Muscle of arm (tissue), 12 donors: ENCODE measurements around the gene GAB1. TPM values are rescaled to one million over a fixed set of nuclear protein-coding genes. Genes with fewer than 3 reads are reported as not detected.
A peak's percentile ranks its signal among the peaks of the same experiment; 100 is the strongest.

Experiments
- DNase-seq: peaks from one replicate; pipeline ENCODE4 v3.0.0-alpha.2; 2013
- polyA plus RNA-seq, 12 donors: library from polyadenylated mRNA; unstranded; fragments of 120-200 nt; gene quantifications; one replicate each; pipeline ENCODE4 v1.2.1, GENCODE V29; 2013; ENCODE audit not compliant: insufficient read length in 12 of 12

The GAB1 gene
- polyA plus RNA-seq, 12 donors = 27.0 to 65.0 (median 38.5) TPM; not detected in 1

GRCh38 chr4:143383005-143383574 lies 46.4 kb downstream of the GAB1 start:
- DNase-seq = no peak

- no peak for DNase-seq
These were observed 47.8 kb downstream of the GAB1 start for GRCh38 chr4:143384381-143384994.

- no peak for DNase-seq
These were observed 50.1 kb downstream of the GAB1 start for GRCh38 chr4:143386812-143387211.

GRCh38 chr4:143389579-143390195 lies 53.0 kb downstream of the GAB1 start:
- no peak for DNase-seq

GRCh38 chr4:143390764-143391163 lies 54.1 kb downstream of the GAB1 start:
- no peak for DNase-seq

- no peak for DNase-seq
These were observed 54.6 kb downstream of the GAB1 start for GRCh38 chr4:143391261-143391660.

- no peak for DNase-seq
These were observed 55.2 kb downstream of the GAB1 start for GRCh38 chr4:143391895-143392294.

GRCh38 chr4:143393195-143393594 lies 56.5 kb downstream of the GAB1 start:
- no peak for DNase-seq

GRCh38 chr4:143394739-143395453 lies 58.2 kb downstream of the GAB1 start:
- no peak for DNase-seq

GRCh38 chr4:143396695-143397094 lies 60.0 kb downstream of the GAB1 start:
- no peak for DNase-seq

GRCh38 chr4:143397335-143397734 lies 60.7 kb downstream of the GAB1 start:
- DNase-seq = no peak

GRCh38 chr4:143397887-143398286 lies 61.2 kb downstream of the GAB1 start:
- no peak for DNase-seq

GRCh38 chr4:143399113-143399949 lies 62.7 kb downstream of the GAB1 start:
- DNase-seq = no peak

GRCh38 chr4:143400082-143400481 lies 63.4 kb downstream of the GAB1 start:
- DNase-seq = no peak

GRCh38 chr4:143402776-143403552 lies 66.3 kb downstream of the GAB1 start:
- DNase-seq = no peak

GRCh38 chr4:143403553-143403820 lies 66.8 kb downstream of the GAB1 start:
- DNase-seq = no peak

GRCh38 chr4:143404555-143404954 lies 67.9 kb downstream of the GAB1 start:
- DNase-seq = no peak

GRCh38 chr4:143405075-143405730 lies 68.5 kb downstream of the GAB1 start:
- DNase-seq = no peak

GRCh38 chr4:143406523-143406922 lies 69.8 kb downstream of the GAB1 start:
- DNase-seq = no peak

- DNase-seq = peak; percentile 52
These were observed 70.8 kb downstream of the GAB1 start for GRCh38 chr4:143407474-143407873.

- DNase-seq = no peak
These were observed 71.2 kb downstream of the GAB1 start for GRCh38 chr4:143407888-143408287.
